Keratinocyte (primary cell): Measurements from ENCODE around the gene BCAS1.

ENCODE experiments used
- CTCF ChIP-seq, 3 experiments: IDR thresholded peaks in 1 of 3; conservative IDR thresholded peaks in 1 of 3; optimal IDR thresholded peaks in 1 of 3; 2 replicates in 2 of 3; 3 replicates in 1 of 3; pipeline versions ENCODE3 to v1.5.1; 2011; ENCODE audit warnings: low read length in 3 of 3, mild to moderate bottlenecking in 3 of 3, moderate library complexity in 2 of 3, control low read depth in 1 of 3, inconsistent platforms in 1 of 3; ENCODE audit not compliant: insufficient read depth in 2 of 3; ENCODE audit errors: extremely low read depth in 1 of 3
- EZH2 ChIP-seq: IDR thresholded peaks from one replicate; pipeline ENCODE4 v1.6.1; 2012; ENCODE audit warnings: inconsistent platforms, mild to moderate bottlenecking, low read length, moderate library complexity

DNA sequence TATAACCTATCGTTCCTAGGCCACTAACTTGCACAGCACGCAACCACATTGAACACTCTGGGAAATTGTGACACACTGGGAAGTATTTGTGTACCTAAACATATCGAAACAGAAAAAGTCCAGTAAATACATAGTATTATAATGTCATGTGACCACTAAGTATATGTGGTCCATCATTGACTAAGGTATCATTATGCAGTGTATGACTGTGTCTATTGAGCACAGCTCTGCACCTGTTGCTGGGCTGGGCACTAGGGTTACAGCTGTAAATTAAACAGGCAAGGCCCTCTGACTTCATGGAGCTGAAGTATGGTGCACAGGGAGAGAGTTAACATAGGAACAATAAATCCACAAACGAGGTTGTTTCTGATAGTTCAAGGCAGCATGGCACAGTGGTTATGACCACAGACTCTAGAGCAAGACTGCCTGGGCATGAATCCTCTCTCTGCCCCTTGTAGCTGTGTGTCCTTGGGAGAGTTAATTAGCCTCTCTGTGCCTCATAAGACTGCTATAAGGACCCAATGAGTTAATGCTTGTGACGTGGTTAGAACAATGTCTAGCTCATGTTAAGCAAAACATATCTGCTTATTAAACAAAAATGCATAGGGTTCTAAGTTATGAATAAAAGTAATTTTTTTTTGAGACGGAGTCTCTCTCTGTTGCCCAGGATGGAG, 10.6 kb downstream of the BCAS1 start:
- TF ChIP-seq CTCF (optimal IDR thresholded peaks at IDR 0.05 in 1 of 3, IDR thresholded peaks at IDR 0.05 in 1 of 3, conservative IDR thresholded peaks at IDR 0.05 in 1 of 3; ENCODE audit: extremely low read depth in 1 of 3, insufficient read depth in 2 of 3, low read length in 3 of 3) (no peak), EZH2 (no peak)
